Endodermal cell (in vitro differentiated cells): ENCODE measurements around the gene NUP85. TPM values are rescaled to one million over a fixed set of nuclear protein-coding genes. Genes with fewer than 3 reads are reported as not detected.

Source experiments
- DNase-seq: peaks from one replicate; pipeline ENCODE4 v3.0.0-alpha.2; 2017
- H3K27ac ChIP-seq: 2 replicates; pipeline ENCODE4 v1.5.1; 2013; ENCODE audit warnings: mild to moderate bottlenecking, low read depth, low read length, moderate library complexity
- H3K27me3 ChIP-seq: 2 replicates; pipeline ENCODE4 v1.6.1; 2013; ENCODE audit warnings: mild to moderate bottlenecking, low read length, moderate library complexity; ENCODE audit not compliant: insufficient read depth, control insufficient read depth, poor library complexity, severe bottlenecking
- H3K36me3 ChIP-seq: 2 replicates; pipeline ENCODE4 v1.7.0; 2013; ENCODE audit warnings: mild to moderate bottlenecking, low read length, moderate library complexity; ENCODE audit not compliant: control insufficient read depth, insufficient read depth
- H3K4me1 ChIP-seq: one replicate; pipeline ENCODE4 v1.7.0; 2013; ENCODE audit warnings: low read length; ENCODE audit not compliant: control insufficient read depth, insufficient read depth
- H3K4me3 ChIP-seq: 2 replicates; pipeline ENCODE4 v1.5.1; 2013; ENCODE audit warnings: mild to moderate bottlenecking, low read length, moderate library complexity
- H3K9ac ChIP-seq: 2 replicates; pipeline ENCODE4 v1.6.1; 2013; ENCODE audit warnings: mild to moderate bottlenecking, low read length, moderate library complexity; ENCODE audit not compliant: poor library complexity, severe bottlenecking; ENCODE audit errors: extremely low read depth
- H3K9me3 ChIP-seq: 2 replicates; pipeline ENCODE4 v1.6.1; 2013; ENCODE audit warnings: mild to moderate bottlenecking, low read length, moderate library complexity; ENCODE audit not compliant: control insufficient read depth
- H3K27ac Mint-ChIP-seq: 2 replicates; pipeline ENCODE4 v1.8.0; 2020; ENCODE audit warnings: mixed read lengths
- H3K27me3 Mint-ChIP-seq: 2 replicates; pipeline ENCODE4 v1.8.0; 2021; ENCODE audit warnings: mild to moderate bottlenecking, mixed read lengths; ENCODE audit not compliant: insufficient read depth
- H3K36me3 Mint-ChIP-seq: 2 replicates; pipeline ENCODE4 v1.8.0; 2020; ENCODE audit warnings: low read depth, mixed read lengths
- H3K4me1 Mint-ChIP-seq: 2 replicates; pipeline ENCODE4 v1.8.0; 2020; ENCODE audit warnings: mixed read lengths
- H3K4me3 Mint-ChIP-seq: 2 replicates; pipeline ENCODE4 v1.8.0; 2020; ENCODE audit warnings: mild to moderate bottlenecking, moderate library complexity, mixed read lengths
- H3K9me3 Mint-ChIP-seq: 2 replicates; pipeline ENCODE4 v1.8.0; 2020; ENCODE audit warnings: mild to moderate bottlenecking, mixed read lengths
- CTCF ChIP-seq: fragments of 200-600 bp; sonication (generic); conservative IDR thresholded peaks from 2 replicates; pipeline ENCODE4 v1.5.0; 2021; ENCODE audit warnings: antibody characterized with exemption, mild to moderate bottlenecking
- WGBS, 2 experiments: methylation state at CpG; one replicate each; pipeline versions ENCODE4 v1.1.5 to v1.1.7; 2013; ENCODE audit warnings: missing lambda C conversion rate in 2 of 2, mixed read lengths in 1 of 2; ENCODE audit not compliant: insufficient coverage in 1 of 2, insufficient read length in 1 of 2; 5-methylcytosine and 5-hydroxymethylcytosine counted together
- total RNA-seq, 2 donors: library from RNA; stranded (reverse); fragmentation: NEBNext Ultra II Directional in 1 of 2; extraction: Animal tissue kit (Norgen Biotek cat#: 25700) in 1 of 2; gene quantifications; 2 replicates in 1 of 2; 3 replicates in 1 of 2; pipeline ENCODE4 v1.2.1, GENCODE V29; 2021

NUP85 gene
- total RNA-seq, 2 donors from 2014 or later, result 105 to 117 TPM

GRCh38 chr17:75231741-75232464 is 26.4 kb downstream of the NUP85 start:
- no peak for DNase-seq
- no peak for TF ChIP-seq CTCF
- Mint-ChIP-seq H3K4me1 (no peaks in the 10 kb centered on the region), H3K27me3 (no peaks in the 10 kb centered on the region), H3K9me3 (no peaks in the 10 kb centered on the region), H3K36me3 (peaks cover 66% of the 10 kb centered on the region), H3K27ac (no peak overlapping the region), H3K4me3 (no peak overlapping the region)
- Histone ChIP-seq H3K4me1 (no peaks in the 10 kb centered on the region), H3K27me3 (no peaks in the 10 kb centered on the region), H3K4me3 (no peak overlapping the region), H3K9ac (no peak overlapping the region), H3K36me3 (peaks cover 82% of the 10 kb centered on the region), H3K9me3 (no peaks in the 10 kb centered on the region), H3K27ac (no peak overlapping the region)
- 97 to 99% methylated on average over 13 to 18 of the region's 18 CpGs for WGBS, 2 experiments

- no peaks in the 10 kb centered on the region for H3K4me1 Mint-ChIP-seq
- Histone ChIP-seq H3K9me3 (no peaks in the 10 kb centered on the region), H3K27me3 (no peaks in the 10 kb centered on the region), H3K4me1 (no peaks in the 10 kb centered on the region), H3K27ac (no peak overlapping the region), H3K36me3 (peaks cover 83% of the 10 kb centered on the region), H3K4me3 (no peak overlapping the region), H3K9ac (no peak overlapping the region)
- no peak overlapping the region for H3K27ac Mint-ChIP-seq
- H3K9me3 Mint-ChIP-seq, result no peaks in the 10 kb centered on the region
- no peak for TF ChIP-seq CTCF
- no peaks in the 10 kb centered on the region for H3K27me3 Mint-ChIP-seq
- no peak for DNase-seq
- WGBS, 2 experiments, result 95 to 97% methylated on average over 13 of the region's 13 CpGs
- no peak overlapping the region for H3K4me3 Mint-ChIP-seq
- peaks cover 65% of the 10 kb centered on the region for H3K36me3 Mint-ChIP-seq
These were observed 27.3 kb downstream of the NUP85 start for GRCh38 chr17:75232786-75233185.

- no peak for DNase-seq
- no peak for TF ChIP-seq CTCF
These were observed 31.9 kb downstream of the NUP85 start for GRCh38 chr17:75237100-75238014.

More at GRCh38 chr17:75237100-75238014, 31.9 kb downstream of the NUP85 start:
- Histone ChIP-seq H3K27me3 (no peaks in the 10 kb centered on the region), H3K36me3 (peaks cover 80% of the 10 kb centered on the region), H3K9me3 (no peaks in the 10 kb centered on the region), H3K27ac (no peak overlapping the region), H3K4me3 (no peak overlapping the region), H3K4me1 (peaks cover 3% of the 10 kb centered on the region), H3K9ac (no peak overlapping the region)
- Mint-ChIP-seq H3K27me3 (no peaks in the 10 kb centered on the region), H3K36me3 (peaks cover 60% of the 10 kb centered on the region), H3K27ac (no peak overlapping the region), H3K4me3 (no peak overlapping the region), H3K9me3 (no peaks in the 10 kb centered on the region), H3K4me1 (no peaks in the 10 kb centered on the region)
- 93 to 99% methylated on average over 8 to 12 of the region's 12 CpGs for WGBS, 2 experiments
